Endothelial cell of umbilical vein (primary cell): ENCODE data around the gene VSIR. TPM values are rescaled to one million over a fixed set of nuclear protein-coding genes. Genes with fewer than 3 reads are reported as not detected.

Source experiments
- BruUV-seq: library from RNA; stranded (reverse); fragments of 400-500 nt; replicated peaks from 2 replicates; lab custom pipeline; 2021; lab: Mats Ljungman, UMichigan
- CTCF ChIA-PET: fragments of 300-600, 350-600 bp; sonication (Branson Sonifier 250); formaldehyde crosslinking; loops from one replicate; lab custom pipeline; 2021; ENCODE audit warnings: antibody characterized with exemption, inconsistent platforms; lab: Charles Lee
- POLR2A ChIA-PET: fragments of 300-600, 350-600 bp; sonication (Branson Sonifier 250); formaldehyde crosslinking; loops from one replicate; lab custom pipeline; 2021; ENCODE audit warnings: antibody characterized with exemption, inconsistent platforms; lab: Charles Lee
- DNase-seq: peaks from one replicate; pipeline ENCODE4 v3.0.0-alpha.2; 2011; ENCODE audit warnings: low read depth, low spot score
- FAIRE-seq: peaks from 2 replicates; lab custom pipeline; 2011; peaks lifted over from hg19 to GRCh38; lab: Jason Lieb, UNC
- H2AFZ ChIP-seq: 2 replicates; pipeline ENCODE4 v1.6.0; 2012; ENCODE audit warnings: low read depth, low read length, control low read depth, inconsistent platforms
- H3K27ac ChIP-seq: 2 replicates; pipeline ENCODE4 v1.5.1; 2011; ENCODE audit warnings: low read depth, mild to moderate bottlenecking, control low read depth, low read length, moderate library complexity; ENCODE audit not compliant: insufficient read depth
- H3K27me3 ChIP-seq, 2 experiments: 2 replicates each; pipeline versions ENCODE4 v1.6.0 to v1.6.1; 2011; ENCODE audit warnings: low read length in 2 of 2, mixed read lengths in 1 of 2; ENCODE audit not compliant: control insufficient read depth in 2 of 2, insufficient read depth in 2 of 2
- H3K36me3 ChIP-seq, 2 experiments: 2 replicates in 1 of 2; 3 replicates in 1 of 2; pipeline ENCODE4 v1.5.1; 2011; ENCODE audit warnings: low read length in 2 of 2, mild to moderate bottlenecking in 1 of 2, moderate library complexity in 1 of 2; ENCODE audit not compliant: control insufficient read depth in 2 of 2, insufficient read depth in 2 of 2; ENCODE audit errors: extremely low read depth in 1 of 2
- H3K4me1 ChIP-seq: 3 replicates; pipeline ENCODE4 v1.5.1; 2011; ENCODE audit warnings: mild to moderate bottlenecking, low read length; ENCODE audit not compliant: control insufficient read depth, insufficient read depth; ENCODE audit errors: extremely low read depth
- H3K4me2 ChIP-seq: 2 replicates; pipeline ENCODE4 v1.6.1; 2011; ENCODE audit warnings: low read length, control low read depth, mixed read lengths; ENCODE audit not compliant: insufficient read depth
- H3K4me3 ChIP-seq, 3 experiments: fragments of 200-600 bp in 1 of 3; sonication (generic), shearing (Covaris generic) in 1 of 3; replicated peaks in 1 of 3; 2 replicates each; pipeline ENCODE4 v1.5.1; 2011 to 2016; ENCODE audit warnings: control low read depth in 3 of 3, low read length in 3 of 3, mild to moderate bottlenecking in 2 of 3, inconsistent platforms in 1 of 3, low read depth in 1 of 3, moderate library complexity in 1 of 3; ENCODE audit not compliant: insufficient read depth in 1 of 3
- H3K79me2 ChIP-seq: 2 replicates; pipeline ENCODE4 v1.6.0; 2012; ENCODE audit warnings: low read length, inconsistent platforms; ENCODE audit not compliant: control insufficient read depth, insufficient read depth
- H3K9ac ChIP-seq: replicated peaks from 2 replicates; pipeline ENCODE3; 2011; ENCODE audit warnings: low read length, control low read depth; ENCODE audit not compliant: insufficient read depth; ENCODE audit errors: extremely low read depth
- H3K9me1 ChIP-seq: replicated peaks from 3 replicates; pipeline ENCODE4 v1.6.0; 2011; ENCODE audit warnings: mild to moderate bottlenecking, low read length; ENCODE audit not compliant: control insufficient read depth, insufficient read depth; ENCODE audit errors: extremely low read depth
- H3K9me3 ChIP-seq: replicated peaks from 2 replicates; pipeline ENCODE4 v1.5.1; 2012; ENCODE audit warnings: low read length, inconsistent platforms; ENCODE audit not compliant: control insufficient read depth, insufficient read depth
- H4K20me1 ChIP-seq: replicated peaks from 2 replicates; pipeline ENCODE3; 2011; ENCODE audit warnings: mild to moderate bottlenecking, low read length; ENCODE audit not compliant: control insufficient read depth, insufficient read depth; ENCODE audit errors: extremely low read depth
- CTCF ChIP-seq, 2 donors: IDR thresholded peaks; 1 replicate in 1 of 2; 2 replicates in 1 of 2; pipeline ENCODE4 v1.5.1; 2011; ENCODE audit warnings: low read length in 2 of 2, mild to moderate bottlenecking in 2 of 2, moderate library complexity in 2 of 2, control low read depth in 1 of 2, inconsistent platforms in 1 of 2, low read depth in 1 of 2; ENCODE audit not compliant: insufficient read depth in 1 of 2; ENCODE audit errors: extremely low read depth in 1 of 2
- EZH2 ChIP-seq: IDR thresholded peaks from 2 replicates; pipeline ENCODE4 v1.6.1; 2012; ENCODE audit warnings: borderline replicate concordance, low read depth, mild to moderate bottlenecking, moderate library complexity, low read length, inconsistent platforms; ENCODE audit not compliant: severe bottlenecking
- FOS ChIP-seq: IDR thresholded peaks from 2 replicates; pipeline ENCODE4 v1.6.1; 2011; ENCODE audit warnings: mild to moderate bottlenecking, low read length, moderate library complexity, borderline replicate concordance; ENCODE audit not compliant: insufficient read depth
- JUN ChIP-seq: IDR thresholded peaks from 2 replicates; pipeline ENCODE4 v1.6.1; 2011; ENCODE audit warnings: borderline replicate concordance, low read depth; ENCODE audit not compliant: insufficient read length, insufficient read depth
- MYC ChIP-seq: IDR thresholded peaks from one replicate; pipeline ENCODE4 v1.6.1; 2011; ENCODE audit warnings: mild to moderate bottlenecking, low read depth, low read length
- POLR2A ChIP-seq: IDR thresholded peaks from 2 replicates; pipeline ENCODE4 v1.6.1; 2012; ENCODE audit warnings: low read depth, mild to moderate bottlenecking, control low read depth, low read length
- dilution Hi-C: fragments of 300-500 bp; cut with MboI; formaldehyde crosslinking; loops from one replicate; pipeline ENCODE4 v1.15.0; 2019; ENCODE audit warnings: low sequenced_read_pairs; ENCODE audit not compliant: extremely low pct_ligation_motif_present
- intact Hi-C: fragments of 100-400 bp; cut with micrococcal nuclease; formaldehyde crosslinking; loops from one replicate; pipeline ENCODE4 v1.10.0; 2022
- polyA plus RNA-seq, 4 experiments: library from polyadenylated mRNA; depleted of rRNA in 3 of 4; stranded (reverse) in 3 of 4; unstranded in 1 of 4; fragments of >200 nt; gene quantifications; 2 replicates each; pipeline versions ENCODE4 v1.2.1 to v1.2.3, GENCODE V29; 2011 to 2012; ENCODE audit warnings: missing spikeins in 1 of 4
- total RNA-seq: library from RNA; stranded (reverse); gene quantifications from 2 replicates; pipeline ENCODE4 v1.2.3, GENCODE V29; 2021

VSIR gene
- total and polyA plus RNA-seq, 2 donors (not counting 3 experiments of a cell fraction or from before 2014, with no cell fraction given) = 4.9 to 6.3 TPM

GRCh38 chr10:71747039-71747531 lies 26.2 kb downstream of the VSIR start:
- ChIA-PET POLR2A (no interaction called here), CTCF (interaction anchor here (0.8 to 1.0 kb wide), 2 partner anchors 19 to 26 kb away, joined by 3 read pairs; partner anchors contain the start of gene VSIR)
- dilution Hi-C loops = no loop called here
- no peak overlapping the region for H3K4me3 ChIP-seq
- TF ChIP-seq POLR2A (no peak), JUN (no peak), EZH2 (no peak), CTCF (IDR thresholded peaks at IDR 0.05; ENCODE audit: extremely low read depth in 1 of 2, insufficient read depth in 1 of 2, low read depth in 1 of 2, low read length in 2 of 2) (no peak), MYC (no peak), FOS (no peak)
- H3K9ac ChIP-seq = no peak overlapping the region
- no peaks in the 10 kb centered on the region for H3K79me2 ChIP-seq
- no peak for DNase-seq
- no peaks in the 10 kb centered on the region for H3K9me1 ChIP-seq
- peaks cover 15% of the 10 kb centered on the region for H3K4me1 ChIP-seq
- H3K27ac ChIP-seq = no peak overlapping the region
- H3K4me2 ChIP-seq = no peak overlapping the region
- H2AFZ ChIP-seq = no peak overlapping the region
- no TSS peak for BruUV-seq
- intact Hi-C loops = no loop called here
- no peaks in the 10 kb centered on the region for H4K20me1 ChIP-seq
- no peaks in the 10 kb centered on the region for H3K36me3 ChIP-seq
- no peaks in the 10 kb centered on the region for H3K9me3 ChIP-seq
- no peak for FAIRE-seq
- no peaks in the 10 kb centered on the region for H3K27me3 ChIP-seq
